ENCODE results near the gene HSPD1. TPM values are rescaled to one million over a fixed set of nuclear protein-coding genes. Genes with fewer than 3 reads are reported as not detected.

Gene HSPD1
- 149 to 195 TPM (median 152 TPM) in 3 replicates for total RNA-seq
- long read RNA-seq, transcript HSPD1-202 (12 exons, 2,455 nt): major isoform, 317 of 359 reads
- long read RNA-seq, transcript HSPD1-201 (12 exons, 2,299 nt): minor isoform, 7 of 359 reads
- long read RNA-seq, partial matches to known transcripts: 14 of 359 reads
- long read RNA-seq, other reads (novel, unspliced or antisense): 21 of 359 reads

GRCh38 chr2:197499594-197500502 is at the start of gene HSPD1, which contains the start of gene HSPE1:
HSPD1 (minus strand) TSS chr2:197499840; CDS start chr2:197498848, 992 bp downstream.
HSPE1 (plus strand) TSS chr2:197500379; CDS start chr2:197500437, 58 bp downstream.
- Mint-ChIP-seq H3K4me3 (ENCODE audit: unreplicated experiment) (peak within 1 kb of the TSS; percentile 88), H3K27me3 (ENCODE audit: low read depth) (no peaks in the 10 kb centered on the region), H3K9me3 (ENCODE audit: low read depth) (no peaks in the 10 kb centered on the region), H3K27ac (ENCODE audit: unreplicated experiment) (peak within 1 kb of the TSS; percentile 97), H3K36me3 (ENCODE audit: low read depth) (peaks cover 16% of the 10 kb centered on the region), H3K4me1 (ENCODE audit: low read depth) (peaks cover 52% of the 10 kb centered on the region)
- TF ChIP-seq CTCF (IDR thresholded peaks at IDR 0.05): no peak
- peak; percentile 99 for DNase-seq (ENCODE audit: low spot score)

GRCh38 chr2:197548582-197548981 is 48.9 kb upstream of the HSPD1 start:
- no peaks in the 10 kb centered on the region for H3K4me1 Mint-ChIP-seq (ENCODE audit: low read depth)
- no peak for TF ChIP-seq CTCF (IDR thresholded peaks at IDR 0.05)
- H3K36me3 Mint-ChIP-seq (ENCODE audit: low read depth): peaks cover 15% of the 10 kb centered on the region
- no peak overlapping the region for H3K4me3 Mint-ChIP-seq (ENCODE audit: unreplicated experiment)
- H3K27me3 Mint-ChIP-seq (ENCODE audit: low read depth): no peaks in the 10 kb centered on the region
- no peaks in the 10 kb centered on the region for H3K9me3 Mint-ChIP-seq (ENCODE audit: low read depth)
- H3K27ac Mint-ChIP-seq (ENCODE audit: unreplicated experiment): no peak overlapping the region
- no peak for DNase-seq (ENCODE audit: low spot score)

DNA sequence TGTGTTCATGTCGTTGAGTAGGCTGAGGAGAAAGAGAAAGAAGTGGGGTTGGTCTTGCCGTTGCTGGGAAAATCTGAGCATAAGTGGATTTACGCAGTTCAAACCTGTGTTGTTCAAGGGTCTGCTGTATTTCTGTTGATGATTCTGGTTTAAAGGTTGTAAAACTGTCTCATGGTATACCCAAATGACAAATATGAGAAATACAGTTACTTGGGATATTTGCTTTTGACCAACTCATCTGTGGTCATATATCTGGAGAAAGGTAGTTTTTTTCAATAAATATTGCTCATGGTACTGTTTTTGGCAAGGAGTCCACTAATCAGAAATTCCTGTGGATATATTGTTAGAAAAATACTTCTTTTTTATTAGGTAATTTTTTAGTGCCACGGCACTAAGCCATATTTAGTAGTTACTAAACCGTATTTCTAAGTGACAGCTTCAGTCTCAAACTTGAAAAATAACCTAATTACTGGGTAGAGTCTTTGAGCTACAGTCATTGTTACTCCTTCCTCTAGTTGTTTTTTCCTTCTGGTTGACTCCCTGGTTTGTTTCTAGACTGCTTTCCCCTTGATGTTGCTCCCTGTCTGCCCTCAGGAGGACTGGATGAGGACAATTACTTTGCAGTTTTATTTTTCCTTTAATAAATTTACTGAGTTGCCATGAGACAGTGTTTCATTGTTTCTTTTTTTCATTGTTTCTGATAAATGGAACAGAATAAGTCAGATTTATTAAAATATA is 47.7 kb upstream of the HSPD1 start:
- no peak for TF ChIP-seq CTCF (IDR thresholded peaks at IDR 0.05)
- Mint-ChIP-seq H3K27me3 (ENCODE audit: low read depth) (no peaks in the 10 kb centered on the region), H3K27ac (ENCODE audit: unreplicated experiment) (peak overlapping the region; percentile 71), H3K4me1 (ENCODE audit: low read depth) (no peaks in the 10 kb centered on the region), H3K9me3 (ENCODE audit: low read depth) (no peaks in the 10 kb centered on the region), H3K4me3 (ENCODE audit: unreplicated experiment) (no peak overlapping the region), H3K36me3 (ENCODE audit: low read depth) (peaks cover 20% of the 10 kb centered on the region)
- DNase-seq (ENCODE audit: low spot score): no peak

GRCh38 chr2:197543206-197543605 is 43.6 kb upstream of the HSPD1 start:
- no peak overlapping the region for H3K27ac Mint-ChIP-seq (ENCODE audit: unreplicated experiment)

More at GRCh38 chr2:197543206-197543605, 43.6 kb upstream of the HSPD1 start:
- DNase-seq (ENCODE audit: low spot score): no peak
- Mint-ChIP-seq H3K4me1 (ENCODE audit: low read depth) (peaks cover 8% of the 10 kb centered on the region), H3K9me3 (ENCODE audit: low read depth) (no peaks in the 10 kb centered on the region), H3K27me3 (ENCODE audit: low read depth) (no peaks in the 10 kb centered on the region), H3K36me3 (ENCODE audit: low read depth) (peaks cover 18% of the 10 kb centered on the region), H3K4me3 (ENCODE audit: unreplicated experiment) (no peak overlapping the region)
- no peak for TF ChIP-seq CTCF (IDR thresholded peaks at IDR 0.05)

All from chondrocyte (in vitro differentiated cells).